Astrocyte (in vitro differentiated cells and primary cell): ENCODE results near the gene LRRTM4. TPM values are rescaled to one million over a fixed set of nuclear protein-coding genes. Genes with fewer than 3 reads are reported as not detected.

Source experiments
- DNase-seq: peaks from one replicate; pipeline ENCODE4 v3.0.0-alpha.2; 2010; ENCODE audit warnings: low read depth
- FAIRE-seq: peaks from 2 replicates; lab custom pipeline; 2011; peaks lifted over from hg19 to GRCh38; lab: Jason Lieb, UNC
- H2AFZ ChIP-seq: 2 replicates; pipeline ENCODE4 v1.6.0; 2012; ENCODE audit warnings: low read depth, low read length, inconsistent platforms
- H3K27ac ChIP-seq: 2 replicates; pipeline ENCODE4 v1.5.1; 2011; ENCODE audit warnings: low read depth, low read length, inconsistent platforms
- H3K27me3 ChIP-seq: 2 replicates; pipeline ENCODE4 v1.6.0; 2011; ENCODE audit warnings: low read length, inconsistent platforms; ENCODE audit not compliant: insufficient read depth
- H3K36me3 ChIP-seq: 2 replicates; pipeline ENCODE4 v1.5.1; 2011; ENCODE audit warnings: low read length, inconsistent platforms; ENCODE audit not compliant: insufficient read depth
- H3K4me1 ChIP-seq: 2 replicates; pipeline ENCODE4 v1.5.1; 2011; ENCODE audit warnings: low read length, inconsistent platforms; ENCODE audit not compliant: insufficient read depth
- H3K4me2 ChIP-seq: 2 replicates; pipeline ENCODE4 v1.6.0; 2012; ENCODE audit warnings: low read length, inconsistent platforms
- H3K4me3 ChIP-seq: 2 replicates; pipeline ENCODE4 v1.5.1; 2011; ENCODE audit warnings: low read depth, mild to moderate bottlenecking, low read length, inconsistent platforms; ENCODE audit not compliant: insufficient read depth
- H3K79me2 ChIP-seq: 2 replicates; pipeline ENCODE4 v1.6.0; 2012; ENCODE audit warnings: mild to moderate bottlenecking, low read length, inconsistent platforms; ENCODE audit not compliant: insufficient read depth
- H3K9ac ChIP-seq: 2 replicates; pipeline ENCODE4 v1.6.0; 2012; ENCODE audit warnings: mild to moderate bottlenecking, low read length, inconsistent platforms
- H3K9me3 ChIP-seq: 2 replicates; pipeline ENCODE4 v1.5.1; 2012; ENCODE audit warnings: low read depth, mild to moderate bottlenecking, low read length, inconsistent platforms; ENCODE audit not compliant: insufficient read depth
- H4K20me1 ChIP-seq: 2 replicates; pipeline ENCODE4 v1.6.0; 2012; ENCODE audit warnings: low read length, inconsistent platforms; ENCODE audit not compliant: insufficient read depth
- H3K27ac Mint-ChIP-seq: one replicate; pipeline ENCODE4 v1.8.0; 2021; ENCODE audit warnings: mild to moderate bottlenecking, mixed read lengths; ENCODE audit not compliant: unreplicated experiment
- H3K27me3 Mint-ChIP-seq: one replicate; pipeline ENCODE4 v1.8.0; 2021; ENCODE audit warnings: low read depth, mixed read lengths; ENCODE audit not compliant: unreplicated experiment
- H3K36me3 Mint-ChIP-seq: one replicate; pipeline ENCODE4 v1.8.0; 2021; ENCODE audit warnings: low read depth, mixed read lengths; ENCODE audit not compliant: unreplicated experiment
- H3K4me1 Mint-ChIP-seq: one replicate; pipeline ENCODE4 v1.8.0; 2021; ENCODE audit warnings: low read depth, mixed read lengths; ENCODE audit not compliant: unreplicated experiment
- H3K4me3 Mint-ChIP-seq: one replicate; pipeline ENCODE4 v1.8.0; 2021; ENCODE audit warnings: mild to moderate bottlenecking, moderate library complexity, mixed read lengths; ENCODE audit not compliant: unreplicated experiment
- H3K9me3 Mint-ChIP-seq: one replicate; pipeline ENCODE4 v1.8.0; 2021; ENCODE audit warnings: mild to moderate bottlenecking, mixed read lengths; ENCODE audit not compliant: unreplicated experiment
- CTCF ChIP-seq: IDR thresholded peaks from 2 replicates; pipeline ENCODE4 v1.5.1; 2011; ENCODE audit warnings: low read depth, mild to moderate bottlenecking, inconsistent platforms, low read length, moderate library complexity; ENCODE audit not compliant: insufficient read depth
- EZH2 ChIP-seq: IDR thresholded peaks from 2 replicates; pipeline ENCODE4 v1.6.1; 2012; ENCODE audit warnings: mild to moderate bottlenecking, low read length, inconsistent platforms; ENCODE audit not compliant: insufficient read depth
- total RNA-seq: library from RNA; stranded (reverse); gene quantifications from 2 replicates; pipeline ENCODE4 v1.2.1, GENCODE V29; 2021

The LRRTM4 gene
- total RNA-seq, 1 donor from 2014 or later: 0.59 TPM

DNA sequence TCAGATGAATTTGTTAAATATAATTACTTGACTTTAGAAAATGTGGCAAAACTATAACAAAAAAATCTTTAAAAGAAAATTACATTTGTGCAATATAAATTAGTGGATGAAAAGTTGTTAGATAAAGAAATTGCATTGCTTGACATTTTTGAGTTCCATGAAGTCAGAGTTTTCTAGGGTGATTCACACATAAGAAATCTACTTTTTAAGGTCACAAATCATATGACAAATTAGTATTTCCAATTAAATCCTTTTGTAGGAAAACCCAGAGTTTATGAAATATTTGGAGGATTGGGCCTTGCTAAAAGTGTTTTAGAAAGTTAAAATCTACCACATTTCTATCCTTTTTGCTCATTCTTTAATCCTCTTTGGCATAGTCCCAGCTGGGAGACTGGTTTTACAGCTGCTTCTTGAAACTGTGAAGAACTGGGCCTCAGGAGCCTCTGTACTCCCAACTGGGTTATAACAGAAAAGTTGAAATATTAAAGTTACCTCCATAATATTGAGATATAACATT is 289.2 kb downstream of the LRRTM4 start:
- H3K4me2 ChIP-seq: no peak overlapping the region
- no peaks in the 10 kb centered on the region for H3K36me3 Mint-ChIP-seq
- no peak overlapping the region for H3K4me3 Mint-ChIP-seq
- no peaks in the 10 kb centered on the region for H3K27me3 ChIP-seq
- no peaks in the 10 kb centered on the region for H3K36me3 ChIP-seq
- FAIRE-seq: no peak
- no peaks in the 10 kb centered on the region for H3K27me3 Mint-ChIP-seq
- DNase-seq: peak; percentile 0
- H3K4me3 ChIP-seq: no peak overlapping the region
- no peak overlapping the region for H3K9ac ChIP-seq
- H3K4me1 Mint-ChIP-seq: peaks cover 5% of the 10 kb centered on the region
- no peaks in the 10 kb centered on the region for H3K79me2 ChIP-seq
- no peak overlapping the region for H3K27ac Mint-ChIP-seq
- H3K4me1 ChIP-seq: no peaks in the 10 kb centered on the region
- no peaks in the 10 kb centered on the region for H3K9me3 ChIP-seq
- no peaks in the 10 kb centered on the region for H3K9me3 Mint-ChIP-seq
- H4K20me1 ChIP-seq: no peaks in the 10 kb centered on the region
- no peak overlapping the region for H2AFZ ChIP-seq
- H3K27ac ChIP-seq: no peak overlapping the region
- TF ChIP-seq CTCF (no peak), EZH2 (no peak)

- no peak for TF ChIP-seq EZH2
- Histone ChIP-seq H3K27me3 (no peaks in the 10 kb centered on the region), H3K4me1 (no peaks in the 10 kb centered on the region), H4K20me1 (no peaks in the 10 kb centered on the region), H3K27ac (no peak overlapping the region), H3K9me3 (no peaks in the 10 kb centered on the region), H3K4me2 (no peak overlapping the region), H3K79me2 (no peaks in the 10 kb centered on the region), H3K36me3 (no peaks in the 10 kb centered on the region), H2AFZ (no peak overlapping the region), H3K9ac (no peak overlapping the region), H3K4me3 (no peak overlapping the region)
- peak; percentile 15 for DNase-seq
- peaks cover 2% of the 10 kb centered on the region for H3K9me3 Mint-ChIP-seq
- H3K36me3 Mint-ChIP-seq: no peaks in the 10 kb centered on the region
- FAIRE-seq: no peak
- peaks cover 5% of the 10 kb centered on the region for H3K4me1 Mint-ChIP-seq
- H3K27me3 Mint-ChIP-seq: no peaks in the 10 kb centered on the region
- H3K27ac Mint-ChIP-seq: no peak overlapping the region
- no peak overlapping the region for H3K4me3 Mint-ChIP-seq
Observed at GRCh38 chr2:77228391-77228790, 293.8 kb downstream of the LRRTM4 start.

DNA sequence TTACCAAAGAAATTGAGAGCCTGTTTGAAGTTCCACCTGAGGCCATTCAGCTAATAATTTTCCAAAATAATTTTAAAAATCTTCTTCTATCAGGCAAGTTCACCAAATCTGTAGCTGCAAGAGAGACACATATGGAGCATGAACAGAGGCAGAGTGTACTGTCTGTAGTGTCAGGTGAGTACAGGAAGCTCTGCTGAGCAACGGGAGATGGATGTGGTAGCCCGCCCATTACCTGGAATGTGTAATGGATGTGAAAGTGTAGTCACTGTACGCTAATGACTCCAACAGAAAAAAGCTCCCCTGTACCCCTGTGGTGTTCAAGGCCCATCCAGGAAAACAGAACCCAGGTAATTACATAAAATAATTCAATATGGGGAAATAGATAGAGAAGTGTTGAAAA is 311.5 kb downstream of the LRRTM4 start:
- Mint-ChIP-seq H3K9me3 (no peaks in the 10 kb centered on the region), H3K36me3 (no peaks in the 10 kb centered on the region)
- no peak for FAIRE-seq

More for the DNA sequence above, 311.5 kb downstream of the LRRTM4 start:
- H3K36me3 ChIP-seq: no peaks in the 10 kb centered on the region
- no peak for DNase-seq
- H3K4me3 ChIP-seq: no peak overlapping the region
- H2AFZ ChIP-seq: no peak overlapping the region
- H3K79me2 ChIP-seq: no peaks in the 10 kb centered on the region
- no peak for TF ChIP-seq CTCF
- no peak for TF ChIP-seq EZH2
- Mint-ChIP-seq H3K27me3 (no peaks in the 10 kb centered on the region), H3K4me1 (no peaks in the 10 kb centered on the region), H3K27ac (no peak overlapping the region), H3K4me3 (no peak overlapping the region)
- no peaks in the 10 kb centered on the region for H4K20me1 ChIP-seq
- no peaks in the 10 kb centered on the region for H3K4me1 ChIP-seq
- H3K27ac ChIP-seq: no peak overlapping the region
- H3K27me3 ChIP-seq: no peaks in the 10 kb centered on the region
- H3K9ac ChIP-seq: no peak overlapping the region
- no peaks in the 10 kb centered on the region for H3K9me3 ChIP-seq
- H3K4me2 ChIP-seq: no peak overlapping the region
